Upper lobe of left lung (tissue), 6 donors: ENCODE data around the gene GRK5. TPM values are rescaled to one million over a fixed set of nuclear protein-coding genes. Genes with fewer than 3 reads are reported as not detected.

Source experiments
- ATAC-seq, 2 donors: fragments of 200-7000 bp; cut with Tn5 transposase; one replicate each; pipeline ENCODE4 v1.9.1; 2022; ENCODE audit warnings: mild to moderate bottlenecking in 2 of 2, moderate library complexity in 2 of 2; ENCODE audit not compliant: low FRiP score in 2 of 2
- DNase-seq, 2 donors: peaks; one replicate each; pipeline ENCODE4 v3.0.0-alpha.2; 2019 to 2020
- H3K27ac ChIP-seq, 4 donors: fragments of 200-600 bp; sonication (generic); one replicate each; pipeline ENCODE4 v1.5.1; 2016 to 2019
- H3K27me3 ChIP-seq, 4 donors: fragments of 200-600 bp; sonication (generic); one replicate each; pipeline ENCODE4 v1.5.1; 2017 to 2019
- H3K36me3 ChIP-seq, 4 donors: fragments of 200-600 bp; sonication (generic); one replicate each; pipeline ENCODE4 v1.5.1; 2016 to 2019
- H3K4me1 ChIP-seq, 4 donors: fragments of 200-600 bp; sonication (generic); one replicate each; pipeline ENCODE4 v1.5.1; 2018 to 2019
- H3K4me3 ChIP-seq, 4 donors: fragments of 200-600 bp; sonication (generic); one replicate each; pipeline ENCODE4 v1.5.1; 2017 to 2019; ENCODE audit warnings: mild to moderate bottlenecking in 2 of 4, moderate library complexity in 1 of 4
- H3K9me3 ChIP-seq, 4 donors: fragments of 200-600 bp; sonication (generic); one replicate each; pipeline ENCODE4 v1.5.1; 2018 to 2019
- EP300 ChIP-seq, 4 donors: sonication (generic); formaldehyde crosslinking; IDR thresholded peaks; one replicate each; pipeline ENCODE4 v1.5.1; 2017; ENCODE audit warnings: antibody characterized with exemption in 4 of 4, control low read depth in 2 of 4
- POLR2A ChIP-seq, 4 donors: fragments of 450-650 bp; IDR thresholded peaks; one replicate each; pipeline ENCODE4 v1.5.1; 2016 to 2017; ENCODE audit warnings: antibody characterized with exemption in 4 of 4, mild to moderate bottlenecking in 2 of 4
- POLR2AphosphoS5 ChIP-seq, 2 donors: sonication (generic); formaldehyde crosslinking; IDR thresholded peaks; one replicate each; pipeline ENCODE4 v1.5.1; 2017; ENCODE audit warnings: antibody characterized with exemption in 2 of 2
- WGBS, 2 donors: methylation state at CpG; one replicate each; pipeline ENCODE4 v1.1.5; 2017 to 2018; 5-methylcytosine and 5-hydroxymethylcytosine counted together
- total RNA-seq, 6 donors: library from RNA; depleted of rRNA in 4 of 6; stranded (reverse); fragments of >200 nt in 4 of 6; gene quantifications; one replicate each; pipeline versions ENCODE4 v1.1.0 to v1.2.1, GENCODE V29; 2016 to 2021
- TF ChIP-seq, protein P1 (sequence below), 6 experiments: fragments of 450-650 bp in 4 of 6; fragments of 200-600 bp in 2 of 6; sonication (generic) in 2 of 6; IDR thresholded peaks; one replicate each; pipeline ENCODE4 v1.5.1; 2016 to 2019; ENCODE audit warnings: antibody characterized with exemption in 6 of 6
- donor health status: DM: no; HTN: no; CAD: no; lungs with moderate emphysema.
- donor health status: DM: no; HTN: yes; CAD: no; lungs with severe emphysema.

GRK5 gene
- total RNA-seq, 6 donors from 2014 or later, result 38.6 to 80.9 (median 61.1) TPM

DNA sequence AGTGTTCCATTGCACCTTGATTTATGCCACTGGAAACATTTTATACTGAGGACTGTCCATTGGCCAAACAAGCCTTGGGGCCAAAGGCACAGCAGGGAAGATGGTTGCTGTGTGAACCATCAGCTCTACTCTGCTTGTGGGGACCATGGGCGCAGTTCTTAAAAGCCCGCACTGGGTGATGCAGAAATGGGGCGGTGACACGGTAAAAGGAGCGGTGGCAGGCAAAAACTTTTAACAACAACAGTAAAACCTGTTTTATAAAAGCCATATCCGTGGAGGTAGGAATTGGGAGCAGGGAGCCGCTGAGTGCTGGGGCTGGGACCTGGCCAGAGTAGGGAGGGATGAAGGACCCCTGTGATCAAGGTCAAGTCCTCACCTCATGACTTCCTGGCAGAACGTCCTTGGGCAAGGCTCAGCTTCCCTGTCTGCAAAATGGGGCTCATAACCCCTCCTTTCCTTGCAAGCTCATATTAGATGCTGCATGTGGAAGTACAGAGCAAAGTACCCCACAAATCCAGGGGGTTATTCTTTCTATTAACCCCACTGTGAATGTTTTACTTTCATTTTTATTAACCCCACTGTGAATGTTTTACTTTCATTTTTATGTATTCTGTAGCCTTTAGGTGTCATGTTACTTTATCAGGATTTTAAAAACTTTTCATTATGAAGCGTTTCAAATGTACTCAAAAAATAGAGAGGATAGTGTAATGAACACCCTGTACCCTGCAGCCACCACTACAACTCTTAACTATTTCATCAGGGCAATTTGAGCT, 78.3 kb downstream of the GRK5 start:
- no peak for ATAC-seq
- no peak for DNase-seq
- H3K27me3 ChIP-seq, result no peaks in the 10 kb centered on the region
- peaks cover 83 to 94% (median 93%) of the 10 kb centered on the region in 4 donors for H3K4me1 ChIP-seq
- WGBS, 2 donors, result 61 to 69% methylated on average over 9 of the region's 9 CpGs
- H3K4me3 ChIP-seq, result no peak overlapping the region
- no peaks in the 10 kb centered on the region for H3K36me3 ChIP-seq
- peak overlapping the region; percentile 46 to 75 (median 70) for H3K27ac ChIP-seq
- H3K9me3 ChIP-seq, result no peaks in the 10 kb centered on the region
- TF ChIP-seq, protein P1, sequence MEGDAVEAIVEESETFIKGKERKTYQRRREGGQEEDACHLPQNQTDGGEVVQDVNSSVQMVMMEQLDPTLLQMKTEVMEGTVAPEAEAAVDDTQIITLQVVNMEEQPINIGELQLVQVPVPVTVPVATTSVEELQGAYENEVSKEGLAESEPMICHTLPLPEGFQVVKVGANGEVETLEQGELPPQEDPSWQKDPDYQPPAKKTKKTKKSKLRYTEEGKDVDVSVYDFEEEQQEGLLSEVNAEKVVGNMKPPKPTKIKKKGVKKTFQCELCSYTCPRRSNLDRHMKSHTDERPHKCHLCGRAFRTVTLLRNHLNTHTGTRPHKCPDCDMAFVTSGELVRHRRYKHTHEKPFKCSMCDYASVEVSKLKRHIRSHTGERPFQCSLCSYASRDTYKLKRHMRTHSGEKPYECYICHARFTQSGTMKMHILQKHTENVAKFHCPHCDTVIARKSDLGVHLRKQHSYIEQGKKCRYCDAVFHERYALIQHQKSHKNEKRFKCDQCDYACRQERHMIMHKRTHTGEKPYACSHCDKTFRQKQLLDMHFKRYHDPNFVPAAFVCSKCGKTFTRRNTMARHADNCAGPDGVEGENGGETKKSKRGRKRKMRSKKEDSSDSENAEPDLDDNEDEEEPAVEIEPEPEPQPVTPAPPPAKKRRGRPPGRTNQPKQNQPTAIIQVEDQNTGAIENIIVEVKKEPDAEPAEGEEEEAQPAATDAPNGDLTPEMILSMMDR (IDR thresholded peaks at IDR 0.05), result no peak
- TF ChIP-seq EP300 (IDR thresholded peaks at IDR 0.05), result no peak
- TF ChIP-seq POLR2A (IDR thresholded peaks at IDR 0.05), result no peak
- no peak for TF ChIP-seq POLR2AphosphoS5 (IDR thresholded peaks at IDR 0.05)

DNA sequence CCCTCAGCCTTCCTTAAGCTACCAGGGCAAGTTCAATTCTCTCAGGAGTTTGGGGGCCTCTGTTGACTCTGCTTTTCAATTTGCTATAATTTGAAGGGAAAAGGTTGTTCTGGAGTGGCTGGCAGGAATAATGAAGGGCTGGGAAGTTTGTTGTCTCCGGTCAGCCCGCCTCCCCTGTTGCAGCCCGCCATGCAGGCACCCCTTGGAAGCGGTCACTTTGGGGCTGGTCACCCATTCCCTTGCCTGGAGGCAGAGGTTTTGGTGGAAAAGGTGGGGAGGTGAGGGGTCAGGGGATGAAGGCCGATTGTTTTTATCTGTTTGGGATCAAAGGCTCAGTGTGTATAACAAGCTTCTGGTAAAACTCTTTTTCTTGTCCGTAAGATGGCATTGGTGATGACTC, 79.1 kb downstream of the GRK5 start:
- WGBS, 2 donors, result 83 to 87% methylated on average over 6 of the region's 6 CpGs
- Histone ChIP-seq H3K36me3 (no peaks in the 10 kb centered on the region), H3K4me3 (no peak overlapping the region), H3K27ac (peak overlapping the region; percentile 5 to 75 (median 70)), H3K4me1 (peaks cover 83 to 92% (median 92%) of the 10 kb centered on the region in 4 donors), H3K27me3 (no peaks in the 10 kb centered on the region), H3K9me3 (no peaks in the 10 kb centered on the region)
- TF ChIP-seq POLR2AphosphoS5 (IDR thresholded peaks at IDR 0.05), result no peak
- TF ChIP-seq, protein P1 (IDR thresholded peaks at IDR 0.05), result no peak
- TF ChIP-seq EP300 (IDR thresholded peaks at IDR 0.05), result no peak
- no peak for TF ChIP-seq POLR2A (IDR thresholded peaks at IDR 0.05)
- ATAC-seq (no peak), DNase-seq (no peak)

DNA sequence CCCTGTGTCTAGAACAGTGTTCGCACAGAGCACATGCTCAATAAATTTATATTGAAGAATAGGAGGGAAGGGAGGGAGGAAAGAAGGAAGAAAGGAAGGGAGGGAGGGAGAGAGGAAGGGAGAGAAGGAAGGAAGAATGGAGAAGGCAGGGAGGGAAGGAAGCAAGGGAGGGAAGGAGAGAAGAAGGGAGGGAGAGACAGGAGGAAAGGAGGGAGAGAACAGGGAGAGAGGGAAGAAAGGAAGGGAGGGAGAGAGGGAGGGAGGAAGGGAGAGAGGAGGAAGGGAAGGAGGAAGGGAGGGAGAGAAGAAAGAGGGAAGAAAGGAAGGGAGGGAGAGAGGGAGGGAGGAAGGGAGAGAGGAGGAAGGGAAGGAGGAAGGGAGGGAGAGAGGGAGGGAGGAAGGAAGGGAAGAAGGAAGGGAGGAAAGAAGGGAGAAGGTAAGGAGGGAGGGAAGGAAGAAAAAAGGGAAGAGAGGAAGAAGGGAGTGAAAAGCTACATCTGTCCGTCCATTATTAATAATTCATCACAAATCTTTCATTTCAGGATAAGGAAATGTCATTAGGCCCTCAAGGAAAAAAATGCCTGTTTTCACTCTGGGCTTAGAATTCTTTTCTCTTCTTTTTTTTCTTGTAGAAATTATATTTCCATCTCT, 79.7 kb downstream of the GRK5 start:
- WGBS, 2 donors, result 88 to 100% methylated on average over 2 of the region's 2 CpGs
- TF ChIP-seq EP300 (IDR thresholded peaks at IDR 0.05), result no peak
- TF ChIP-seq, protein P1 (IDR thresholded peaks at IDR 0.05), result no peak
- no peak for TF ChIP-seq POLR2AphosphoS5 (IDR thresholded peaks at IDR 0.05)
- TF ChIP-seq POLR2A (IDR thresholded peaks at IDR 0.05), result no peak
- H3K4me1 ChIP-seq, result peaks cover 78 to 87% (median 87%) of the 10 kb centered on the region in 4 donors

DNA sequence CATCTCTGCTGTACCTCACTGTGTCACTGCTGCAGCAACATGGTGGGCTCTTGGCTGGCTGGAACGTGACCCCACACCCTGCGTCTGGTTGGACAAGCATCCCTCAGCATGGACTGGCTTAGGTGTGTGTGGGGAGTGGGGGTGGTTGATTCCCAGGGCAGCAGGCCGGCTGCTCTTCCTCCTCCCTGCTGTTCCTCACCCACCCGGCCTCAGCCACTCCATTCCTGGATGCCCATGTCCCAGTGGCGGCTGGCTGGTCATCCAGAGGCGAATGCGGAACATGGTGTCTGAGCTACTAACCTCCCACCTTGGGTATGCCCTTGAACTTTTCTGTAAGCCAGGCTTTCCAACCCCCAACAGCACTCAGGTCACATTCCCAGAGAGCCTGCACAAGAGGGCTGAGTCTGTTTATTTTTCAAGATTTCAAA, 81.2 kb downstream of the GRK5 start:
- Histone ChIP-seq H3K27me3 (no peaks in the 10 kb centered on the region), H3K9me3 (no peaks in the 10 kb centered on the region), H3K36me3 (no peaks in the 10 kb centered on the region), H3K4me1 (peaks cover 64 to 84% (median 76%) of the 10 kb centered on the region in 4 donors), H3K27ac (peak overlapping the region; percentile 68 to 83 (median 74)), H3K4me3 (no peak overlapping the region)
- DNase-seq (no peak), ATAC-seq (no peak)
- TF ChIP-seq POLR2A (IDR thresholded peaks at IDR 0.05), result no peak
- TF ChIP-seq, protein P1 (IDR thresholded peaks at IDR 0.05), result no peak
- TF ChIP-seq EP300 (IDR thresholded peaks at IDR 0.05), result no peak
- no peak for TF ChIP-seq POLR2AphosphoS5 (IDR thresholded peaks at IDR 0.05)
- 40 to 70% methylated on average over 4 to 7 of the region's 7 CpGs for WGBS, 2 donors

More for the DNA sequence above, 79.7 kb downstream of the GRK5 start:
- no peaks in the 10 kb centered on the region for H3K36me3 ChIP-seq
- ATAC-seq, result no peak
- no peaks in the 10 kb centered on the region for H3K27me3 ChIP-seq
- H3K9me3 ChIP-seq, result no peaks in the 10 kb centered on the region
- no peak overlapping the region for H3K4me3 ChIP-seq
- H3K27ac ChIP-seq, result peak overlapping the region; percentile 68 to 83 (median 74)
- no peak for DNase-seq
